SK-N-SH (cell line): ENCODE measurements around the gene AGPAT3. TPM values are rescaled to one million over a fixed set of nuclear protein-coding genes. Genes with fewer than 3 reads are reported as not detected.

Source experiments
- CTCF ChIA-PET: fragments of 300-600, 350-600 bp; formaldehyde crosslinking; extraction: SDS; loops from one replicate; lab custom pipeline; 2021; lab: Yijun Ruan, JAX
- POLR2A ChIA-PET: fragments of 350-600 bp; sonication (Branson Sonifier 250); formaldehyde crosslinking; extraction: SDS; loops from one replicate; lab custom pipeline; 2020; ENCODE audit warnings: antibody characterized with exemption, inconsistent platforms; lab: Yijun Ruan, JAX
- DNase-seq: peaks from one replicate; pipeline ENCODE4 v3.0.0; 2012
- H2AFZ ChIP-seq: fragments of 200-600 bp; sonication (generic); 2 replicates; pipeline ENCODE4 v1.8.1; 2016; ENCODE audit warnings: antibody characterized with exemption, mild to moderate bottlenecking, low read depth
- H3F3A ChIP-seq: fragments of 200-600 bp; sonication (generic); replicated peaks from 2 replicates; pipeline ENCODE3; 2016; ENCODE audit warnings: antibody characterized with exemption, mild to moderate bottlenecking; ENCODE audit not compliant: insufficient read depth
- H3K27ac ChIP-seq, 2 experiments: fragments of 200-500 bp in 1 of 2; fragments of 200-600 bp in 1 of 2; sonication (Bioruptor generic) in 1 of 2; sonication (generic), shearing (Covaris generic) in 1 of 2; 2 replicates each; pipeline versions ENCODE4 v1.5.1 to v1.6.1; 2014 to 2016; ENCODE audit warnings: low read depth in 2 of 2, inconsistent platforms in 1 of 2, low read length in 1 of 2, mild to moderate bottlenecking in 1 of 2, mixed read lengths in 1 of 2
- H3K27me3 ChIP-seq: fragments of 200-600 bp; sonication (generic), shearing (Covaris generic); 2 replicates; pipeline ENCODE4 v1.6.1; 2016; ENCODE audit warnings: mixed run types; ENCODE audit not compliant: insufficient read depth
- H3K36me3 ChIP-seq, 2 experiments: fragments of 200-500 bp in 1 of 2; fragments of 200-600 bp in 1 of 2; sonication (Bioruptor generic) in 1 of 2; sonication (generic) in 1 of 2; replicated peaks in 1 of 2; 2 replicates each; pipeline versions ENCODE3 to v1.5.1; 2014 to 2016; ENCODE audit warnings: low read length in 1 of 2, mild to moderate bottlenecking in 1 of 2; ENCODE audit not compliant: insufficient read depth in 2 of 2, control insufficient read depth in 1 of 2
- H3K4me1 ChIP-seq, 2 experiments: fragments of 200-500 bp in 1 of 2; fragments of 200-600 bp in 1 of 2; sonication (Bioruptor generic) in 1 of 2; sonication (generic), shearing (Covaris generic) in 1 of 2; 2 replicates each; pipeline versions ENCODE4 v1.5.1 to v1.6.1; 2014 to 2016; ENCODE audit warnings: low read depth in 1 of 2, low read length in 1 of 2, mixed run types in 1 of 2; ENCODE audit not compliant: insufficient read depth in 2 of 2, control insufficient read depth in 1 of 2
- H3K4me2 ChIP-seq: fragments of 200-600 bp; sonication (generic), shearing (Covaris generic); 2 replicates; pipeline ENCODE4 v1.6.1; 2017; ENCODE audit warnings: mixed run types
- H3K4me3 ChIP-seq, 2 experiments: fragments of 200-500 bp in 1 of 2; fragments of 200-600 bp in 1 of 2; sonication (Bioruptor generic) in 1 of 2; sonication (generic), shearing (Covaris generic) in 1 of 2; 2 replicates each; pipeline versions ENCODE4 v1.5.1 to v1.8.1; 2014 to 2016; ENCODE audit warnings: low read depth in 2 of 2, inconsistent platforms in 1 of 2, low read length in 1 of 2, mild to moderate bottlenecking in 1 of 2, mixed read lengths in 1 of 2, moderate library complexity in 1 of 2
- H3K79me2 ChIP-seq: fragments of 200-600 bp; sonication (generic); 2 replicates; pipeline ENCODE4 v1.8.1; 2017; ENCODE audit warnings: mild to moderate bottlenecking; ENCODE audit not compliant: insufficient read depth
- H3K9ac ChIP-seq: fragments of 200-600 bp; sonication (generic); 2 replicates; pipeline ENCODE4 v1.6.1; 2017; ENCODE audit warnings: mixed run types
- H3K9me2 ChIP-seq: fragments of 200-600 bp; sonication (generic); 2 replicates; pipeline ENCODE4 v1.6.1; 2017; ENCODE audit warnings: mixed run types
- H3K9me3 ChIP-seq: fragments of 200-600 bp; sonication (generic); 2 replicates; pipeline ENCODE4 v1.6.1; 2017; ENCODE audit warnings: mixed run types, mild to moderate bottlenecking, moderate library complexity
- H4K20me1 ChIP-seq: fragments of 200-600 bp; sonication (generic); 2 replicates; pipeline ENCODE4 v1.6.1; 2017; ENCODE audit warnings: mild to moderate bottlenecking, mixed run types; ENCODE audit not compliant: insufficient read depth
- CHD2 ChIP-seq: fragments of 150-350 bp; IDR thresholded peaks from 2 replicates; pipeline ENCODE4 v1.6.1; 2018; ENCODE audit warnings: low read length; ENCODE audit not compliant: partially characterized antibody
- EZH2phosphoT487 ChIP-seq: fragments of 200-600 bp; sonication (generic); IDR thresholded peaks from 2 replicates; pipeline ENCODE4 v1.6.1; 2017; ENCODE audit warnings: low read depth, mixed run types, mild to moderate bottlenecking, antibody characterized with exemption, moderate library complexity, borderline replicate concordance
- FOSL2 ChIP-seq: IDR thresholded peaks from 2 replicates; pipeline ENCODE4 v1.4.0; 2012; ENCODE audit warnings: low read depth, mild to moderate bottlenecking, moderate library complexity, borderline replicate concordance
- FOXJ3 ChIP-seq: sonication (generic); formaldehyde crosslinking; IDR thresholded peaks from 2 replicates; pipeline ENCODE4 v1.5.1; 2020; ENCODE audit warnings: mild to moderate bottlenecking, missing genetic modification reagents
- FOXM1 ChIP-seq: IDR thresholded peaks from 2 replicates; pipeline ENCODE4 v1.4.0; 2012; ENCODE audit warnings: low read depth, mild to moderate bottlenecking
- GABPA ChIP-seq: IDR thresholded peaks from 2 replicates; pipeline ENCODE4 v1.4.0; 2012; ENCODE audit warnings: low read depth, mild to moderate bottlenecking
- GATA2 ChIP-seq: sonication (generic); formaldehyde crosslinking; IDR thresholded peaks from 2 replicates; pipeline ENCODE4 v1.5.0; 2020; ENCODE audit warnings: mild to moderate bottlenecking, missing genetic modification reagents
- IRF3 ChIP-seq: fragments of 150-350 bp; IDR thresholded peaks from 2 replicates; pipeline ENCODE4 v1.6.1; 2016; ENCODE audit warnings: mild to moderate bottlenecking, low read depth, low read length
- JUND ChIP-seq: IDR thresholded peaks from 2 replicates; pipeline ENCODE4 v1.4.0; 2012
- MXI1 ChIP-seq: IDR thresholded peaks from 2 replicates; pipeline ENCODE4 v1.6.1; 2012; ENCODE audit warnings: mild to moderate bottlenecking, low read depth, low read length, improper control_type of control experiment
- NFIC ChIP-seq: IDR thresholded peaks from 2 replicates; pipeline ENCODE4 v1.4.0; 2012; ENCODE audit warnings: borderline replicate concordance
- RXRA ChIP-seq: IDR thresholded peaks from 2 replicates; pipeline ENCODE4 v1.4.0; 2012; ENCODE audit warnings: low read depth, mild to moderate bottlenecking, borderline replicate concordance
- TEAD4 ChIP-seq: IDR thresholded peaks from 2 replicates; pipeline ENCODE4 v1.4.0; 2012; ENCODE audit warnings: mild to moderate bottlenecking, borderline replicate concordance; ENCODE audit not compliant: insufficient read depth
- YY1 ChIP-seq: IDR thresholded peaks from 2 replicates; pipeline ENCODE4 v1.4.0; 2012; ENCODE audit warnings: low read depth, mild to moderate bottlenecking
- whole genome bisulfite sequencing: methylation state at CpG from one replicate; pipeline ENCODE4 v1.1.6; 2017; ENCODE audit warnings: low lambda C conversion rate; 5-methylcytosine and 5-hydroxymethylcytosine counted together
- polyA plus RNA-seq, 3 experiments: library from polyadenylated mRNA; depleted of rRNA; stranded (reverse); fragments of >200 nt; gene quantifications; 2 replicates each; pipeline ENCODE4 v1.2.3, GENCODE V29; 2012
- TF ChIP-seq, protein P1 (sequence below): IDR thresholded peaks from 2 replicates; pipeline ENCODE4; 2012
- TF ChIP-seq, protein P2 (sequence below): IDR thresholded peaks from 2 replicates; pipeline ENCODE4 v1.4.0; 2012; ENCODE audit warnings: low read depth, borderline replicate concordance

Gene AGPAT3
- polyA plus RNA-seq, 1 of the 3 experiments (the other 2 are of a cell fraction) = 35.3 TPM

- DNase-seq = no peak
- POLR2A ChIA-PET = no interaction called here
Measured at GRCh38 chr21:43950481-43950880, 85.5 kb downstream of the AGPAT3 start.

DNA sequence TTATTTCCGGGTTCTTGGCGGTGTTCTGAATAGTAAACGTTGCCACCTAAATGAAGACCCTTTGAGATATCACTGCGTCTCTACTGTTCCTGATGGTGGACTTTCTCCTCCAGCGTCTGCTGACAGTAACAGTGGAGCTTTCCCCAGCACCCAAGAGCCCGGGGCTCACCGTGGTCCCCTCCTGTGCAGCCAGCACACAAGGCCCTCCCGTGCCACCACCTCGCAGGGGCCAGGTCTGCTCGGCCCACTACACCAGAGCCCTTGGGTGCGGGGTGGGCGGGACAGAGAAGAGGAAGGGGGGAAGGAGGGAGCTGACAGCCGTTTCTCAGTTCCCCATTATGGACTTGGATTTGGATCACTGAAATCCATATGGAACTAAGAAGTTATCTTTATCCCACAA lies 85.9 kb downstream of the AGPAT3 start:
- Histone ChIP-seq H3K27me3 (no peaks in the 10 kb centered on the region), H3K4me1 (peaks cover 0 to 3% of the 10 kb centered on the region in 2 experiments; a peak in 1 of 4 replicates), H3K36me3 (peaks cover 0 to 6% of the 10 kb centered on the region in 2 experiments), H3K9me3 (no peaks in the 10 kb centered on the region), H3K79me2 (no peaks in the 10 kb centered on the region; the same call in 1 of the 2 replicates), H3K27ac (no peak overlapping the region), H4K20me1 (peaks cover 15% of the 10 kb centered on the region; the same call in 1 of the 2 replicates), H2AFZ (no peak overlapping the region), H3K9me2 (no peaks in the 10 kb centered on the region), H3K4me3 (no peak overlapping the region), H3K4me2 (no peak overlapping the region), H3F3A (no peaks in the 10 kb centered on the region), H3K9ac (no peak overlapping the region)
- ChIA-PET POLR2A (no interaction called here), CTCF (no interaction called here)
- DNase-seq = no peak
- no peak for TF ChIP-seq CHD2
- TF ChIP-seq EZH2phosphoT487 = no peak
- TF ChIP-seq RXRA = no peak
- TF ChIP-seq TEAD4 = no peak
- TF ChIP-seq, protein P1, sequence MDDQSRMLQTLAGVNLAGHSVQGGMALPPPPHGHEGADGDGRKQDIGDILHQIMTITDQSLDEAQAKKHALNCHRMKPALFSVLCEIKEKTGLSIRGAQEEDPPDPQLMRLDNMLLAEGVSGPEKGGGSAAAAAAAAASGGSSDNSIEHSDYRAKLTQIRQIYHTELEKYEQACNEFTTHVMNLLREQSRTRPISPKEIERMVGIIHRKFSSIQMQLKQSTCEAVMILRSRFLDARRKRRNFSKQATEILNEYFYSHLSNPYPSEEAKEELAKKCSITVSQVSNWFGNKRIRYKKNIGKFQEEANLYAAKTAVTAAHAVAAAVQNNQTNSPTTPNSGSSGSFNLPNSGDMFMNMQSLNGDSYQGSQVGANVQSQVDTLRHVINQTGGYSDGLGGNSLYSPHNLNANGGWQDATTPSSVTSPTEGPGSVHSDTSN = no peak
- 92% methylated on average over 9 of the region's 13 CpGs for WGBS

More at GRCh38 chr21:43950481-43950880, 85.5 kb downstream of the AGPAT3 start:
- no peaks in the 10 kb centered on the region for H3K27me3 ChIP-seq
- no peak overlapping the region for H3K4me3 ChIP-seq
- CTCF ChIA-PET = interaction anchor here (1.7 kb wide), 1 partner anchor 11 kb away, joined by 6 read pairs; no protein-coding TSS in a partner anchor
- no peaks in the 10 kb centered on the region; the same call in 1 of the 2 replicates for H3K79me2 ChIP-seq
- H3F3A ChIP-seq = no peaks in the 10 kb centered on the region
- H4K20me1 ChIP-seq = 0 out of 2 replicates have a peak, but pooled peaks cover 10% of the 10 kb centered on the region
- no peaks in the 10 kb centered on the region for H3K9me2 ChIP-seq
- WGBS = 97% methylated on average over 19 of the region's 19 CpGs
- H3K4me2 ChIP-seq = no peak overlapping the region
- peaks cover 0 to 6% of the 10 kb centered on the region in 2 experiments for H3K36me3 ChIP-seq
- no peak overlapping the region for H2AFZ ChIP-seq
- no peaks in the 10 kb centered on the region for H3K9me3 ChIP-seq
- peaks cover 0 to 3% of the 10 kb centered on the region in 2 experiments; a peak in 1 of 4 replicates for H3K4me1 ChIP-seq
- TF ChIP-seq MXI1 = no peak
- TF ChIP-seq FOXM1 = no peak
- TF ChIP-seq JUND = no peak
- no peak for TF ChIP-seq FOXJ3 (CRISPR knock-in tag)
- TF ChIP-seq IRF3 = no peak
- TF ChIP-seq GABPA = no peak
- no peak for TF ChIP-seq NFIC
- TF ChIP-seq YY1 = no peak
- TF ChIP-seq, protein P2, sequence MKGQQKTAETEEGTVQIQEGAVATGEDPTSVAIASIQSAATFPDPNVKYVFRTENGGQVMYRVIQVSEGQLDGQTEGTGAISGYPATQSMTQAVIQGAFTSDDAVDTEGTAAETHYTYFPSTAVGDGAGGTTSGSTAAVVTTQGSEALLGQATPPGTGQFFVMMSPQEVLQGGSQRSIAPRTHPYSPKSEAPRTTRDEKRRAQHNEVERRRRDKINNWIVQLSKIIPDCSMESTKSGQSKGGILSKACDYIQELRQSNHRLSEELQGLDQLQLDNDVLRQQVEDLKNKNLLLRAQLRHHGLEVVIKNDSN = no peak
- no peak for TF ChIP-seq EZH2phosphoT487
- TF ChIP-seq FOSL2 = no peak
- TF ChIP-seq GATA2 (CRISPR knock-in tag) = no peak
- H3K27ac ChIP-seq = no peak overlapping the region
- no peak overlapping the region for H3K9ac ChIP-seq
